OCI-LY7 (cell line): ENCODE measurements around the gene ARHGEF35. TPM values are rescaled to one million over a fixed set of nuclear protein-coding genes. Genes with fewer than 3 reads are reported as not detected.
"Not testable (repeated sequence)": the region's sequence is repeated elsewhere in the genome, so short reads cannot be mapped to it uniquely, and the experiment has no call there.

Experiments
- BruUV-seq: library from RNA; stranded (reverse); fragments of 400-500 nt; replicated peaks from 2 replicates; lab custom pipeline; 2021; lab: Mats Ljungman, UMichigan
- CTCF ChIA-PET: fragments of 300-600 bp; sonication (Branson Sonifier 250); formaldehyde crosslinking; loops from one replicate; lab custom pipeline; 2022; ENCODE audit warnings: antibody characterized with exemption; ENCODE audit not compliant: unreplicated experiment; lab: Charles Lee
- POLR2A ChIA-PET: fragments of 300-600 bp; sonication (Branson Sonifier 250); formaldehyde crosslinking; loops from one replicate; lab custom pipeline; 2022; ENCODE audit warnings: antibody characterized with exemption; lab: Charles Lee
- DNase-seq: peaks from one replicate; pipeline ENCODE4 v3.0.0-alpha.2; 2015; ENCODE audit warnings: low spot score
- H2AFZ ChIP-seq: fragments of 200-600 bp; sonication (generic), shearing (Covaris generic); 2 replicates; pipeline ENCODE4 v1.6.1; 2014; ENCODE audit warnings: mild to moderate bottlenecking, antibody characterized with exemption, low read length, moderate library complexity
- H3K27ac ChIP-seq: fragments of 200-600 bp; sonication (generic); 2 replicates; pipeline ENCODE4 v1.5.1; 2014; ENCODE audit warnings: mixed run types, low read depth, mild to moderate bottlenecking, moderate library complexity, low read length, inconsistent platforms; ENCODE audit not compliant: poor library complexity, severe bottlenecking
- H3K36me3 ChIP-seq: fragments of 200-600 bp; sonication (generic); 2 replicates; pipeline ENCODE4 v1.6.1; 2014; ENCODE audit warnings: mild to moderate bottlenecking, antibody characterized with exemption, low read length, moderate library complexity, mixed read lengths; ENCODE audit not compliant: insufficient read depth
- H3K4me1 ChIP-seq: fragments of 200-600 bp; sonication (generic); 2 replicates; pipeline ENCODE4 v1.5.1; 2014; ENCODE audit warnings: mild to moderate bottlenecking, low read length; ENCODE audit not compliant: insufficient read depth, poor library complexity, severe bottlenecking
- H3K4me2 ChIP-seq: fragments of 200-600 bp; sonication (generic); 2 replicates; pipeline ENCODE4 v1.6.1; 2014; ENCODE audit warnings: mild to moderate bottlenecking, low read length
- H3K4me3 ChIP-seq: fragments of 200-600 bp; sonication (generic); 2 replicates; pipeline ENCODE4 v1.5.1; 2014; ENCODE audit warnings: mild to moderate bottlenecking, low read depth, low read length; ENCODE audit not compliant: poor library complexity, severe bottlenecking
- H3K79me2 ChIP-seq: fragments of 200-600 bp; sonication (generic); 2 replicates; pipeline ENCODE4 v1.6.1; 2016; ENCODE audit warnings: low read depth, mild to moderate bottlenecking, low read length, moderate library complexity, mixed read lengths; ENCODE audit not compliant: insufficient read depth
- H3K9me2 ChIP-seq: fragments of 200-600 bp; sonication (generic); 2 replicates; pipeline ENCODE4 v1.6.1; 2016; ENCODE audit warnings: mild to moderate bottlenecking, low read length, mixed read lengths; ENCODE audit not compliant: insufficient read depth
- H3K9me3 ChIP-seq: fragments of 200-600 bp; sonication (generic); 2 replicates; pipeline ENCODE4 v1.6.1; 2014; ENCODE audit warnings: mild to moderate bottlenecking, mixed run types, low read length, mixed read lengths
- H4K20me1 ChIP-seq: fragments of 200-600 bp; sonication (generic); 2 replicates; pipeline ENCODE4 v1.6.1; 2014; ENCODE audit warnings: mild to moderate bottlenecking, antibody characterized with exemption, low read length, moderate library complexity, mixed read lengths; ENCODE audit not compliant: insufficient read depth
- intact Hi-C: fragments of 100-400 bp; cut with micrococcal nuclease; formaldehyde crosslinking; loops from one replicate; pipeline ENCODE4 v1.10.0; 2022; ENCODE audit not compliant: unreplicated experiment
- total RNA-seq, 2 experiments: library from RNA; depleted of rRNA in 1 of 2; stranded (reverse); fragments of >200 nt in 1 of 2; shearing (Covaris generic) in 1 of 2; gene quantifications; 2 replicates each; pipeline ENCODE4 v1.2.3, GENCODE V29; 2014 to 2022

ARHGEF35 gene
- total RNA-seq, 2 experiments from 2014 or later, result not detected

GRCh38 chr7:144205306-144205705 lies 9.7 kb upstream of the ARHGEF35 start:
- H3K9me3 ChIP-seq, H3K27ac ChIP-seq, H3K4me2 ChIP-seq, H4K20me1 ChIP-seq, H3K9me2 ChIP-seq, CTCF ChIA-PET, BruUV-seq, H3K4me1 ChIP-seq, POLR2A ChIA-PET, H3K36me3 ChIP-seq, DNase-seq, H3K79me2 ChIP-seq, intact Hi-C loops, H3K4me3 ChIP-seq, H2AFZ ChIP-seq: not testable (repeated sequence)

DNA sequence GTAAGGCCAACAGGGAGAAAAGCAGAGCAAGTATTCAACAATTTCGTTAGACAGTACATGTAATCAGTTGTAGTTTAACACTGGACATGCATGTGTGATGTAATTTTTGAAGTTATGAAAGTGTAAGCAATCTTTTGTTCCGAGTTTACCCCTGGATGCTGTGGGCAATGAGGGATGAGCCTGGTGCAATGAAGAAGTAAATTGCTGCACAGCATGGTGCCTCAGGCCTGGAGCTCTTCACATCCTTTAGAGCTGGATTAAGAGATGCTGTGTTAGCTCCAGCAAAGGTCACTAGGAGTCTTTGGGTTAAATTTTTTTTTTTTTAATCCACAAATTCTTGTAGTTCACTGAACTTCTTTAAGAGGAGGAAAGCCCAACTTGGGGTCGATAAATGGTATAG lies 7.5 kb upstream of the ARHGEF35 start:
- H2AFZ ChIP-seq, BruUV-seq, H3K27ac ChIP-seq, CTCF ChIA-PET, H3K4me3 ChIP-seq, H4K20me1 ChIP-seq, H3K79me2 ChIP-seq, DNase-seq, intact Hi-C loops, H3K36me3 ChIP-seq, H3K4me2 ChIP-seq, H3K9me3 ChIP-seq, H3K4me1 ChIP-seq, H3K9me2 ChIP-seq, POLR2A ChIA-PET: not testable (repeated sequence)

GRCh38 chr7:144201978-144202377 lies 6.3 kb upstream of the ARHGEF35 start:
- H3K4me2 ChIP-seq, H3K4me1 ChIP-seq, H4K20me1 ChIP-seq, CTCF ChIA-PET, H3K9me3 ChIP-seq, POLR2A ChIA-PET, intact Hi-C loops, H3K36me3 ChIP-seq, H3K4me3 ChIP-seq, H3K27ac ChIP-seq, BruUV-seq, H2AFZ ChIP-seq, H3K79me2 ChIP-seq, H3K9me2 ChIP-seq, DNase-seq: not testable (repeated sequence)

- CTCF ChIA-PET, H3K9me3 ChIP-seq, H3K79me2 ChIP-seq, H3K4me3 ChIP-seq, H3K36me3 ChIP-seq, POLR2A ChIA-PET, H2AFZ ChIP-seq, DNase-seq, BruUV-seq, H3K4me2 ChIP-seq, H4K20me1 ChIP-seq, intact Hi-C loops, H3K27ac ChIP-seq, H3K9me2 ChIP-seq, H3K4me1 ChIP-seq: not testable (repeated sequence)
Observed at GRCh38 chr7:144198934-144199333, 3.3 kb upstream of the ARHGEF35 start.

DNA sequence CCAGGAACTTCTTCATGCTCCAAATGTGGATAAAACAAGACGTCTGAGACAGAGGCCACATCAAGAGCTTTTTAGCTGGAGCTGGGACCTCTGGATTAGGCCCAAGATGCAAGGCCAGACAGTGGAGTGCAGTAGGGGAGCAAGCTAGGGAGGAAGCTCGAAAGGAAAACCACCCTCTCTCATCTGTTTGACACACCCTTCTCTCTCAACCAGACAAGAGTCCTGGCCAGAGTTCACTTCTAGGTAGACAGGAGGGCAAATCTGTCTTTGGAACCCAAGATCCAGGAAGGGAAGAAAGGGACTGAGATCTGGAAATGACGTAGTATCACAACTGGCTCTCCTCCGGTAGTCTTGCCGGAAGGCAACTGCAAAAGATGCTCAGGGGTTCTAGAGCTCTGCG lies 1.2 kb downstream of the ARHGEF35 start:
- H3K4me1 ChIP-seq, H3K27ac ChIP-seq, DNase-seq, H3K79me2 ChIP-seq, CTCF ChIA-PET, H2AFZ ChIP-seq, H3K4me3 ChIP-seq, H3K36me3 ChIP-seq, H3K9me2 ChIP-seq, H3K9me3 ChIP-seq, intact Hi-C loops, H4K20me1 ChIP-seq, BruUV-seq, H3K4me2 ChIP-seq, POLR2A ChIA-PET: not testable (repeated sequence)

- H3K9me3 ChIP-seq, intact Hi-C loops, H3K79me2 ChIP-seq, H3K9me2 ChIP-seq, POLR2A ChIA-PET, H4K20me1 ChIP-seq, H3K4me2 ChIP-seq, H3K4me3 ChIP-seq, H2AFZ ChIP-seq, H3K27ac ChIP-seq, H3K36me3 ChIP-seq, H3K4me1 ChIP-seq, BruUV-seq, DNase-seq, CTCF ChIA-PET: not testable (repeated sequence)
Observed at GRCh38 chr7:144193782-144194181, 1.9 kb downstream of the ARHGEF35 start.
